RWPE2 (cell line): ENCODE data around the gene ALDH1L1.

Experiments used
- ATAC-seq: fragments of 200-7000 bp; cut with Tn5 transposase; 3 replicates; pipeline ENCODE4 v1.9.1; 2021; ENCODE audit warnings: low read depth
- DNase-seq: peaks from one replicate; pipeline ENCODE4 v3.0.0-alpha.2; 2020; ENCODE audit warnings: low spot score
- H3K27ac ChIP-seq: fragments of 450-650 bp; 2 replicates; pipeline ENCODE4 v1.5.1; 2017; ENCODE audit warnings: mild to moderate bottlenecking; ENCODE audit not compliant: poor library complexity, severe bottlenecking
- H3K27me3 ChIP-seq: fragments of 250-450 bp; sonication (Bioruptor Pico); 2 replicates; pipeline ENCODE4 v1.5.1; 2021; ENCODE audit warnings: mild to moderate bottlenecking, moderate library complexity; ENCODE audit not compliant: insufficient read depth, poor library complexity, severe bottlenecking
- H3K36me3 ChIP-seq: fragments of 250-450 bp; sonication (Bioruptor Pico); 2 replicates; pipeline ENCODE4 v1.5.1; 2020; ENCODE audit warnings: low read depth, mild to moderate bottlenecking, moderate library complexity
- H3K4me1 ChIP-seq: fragments of 250-450 bp; sonication (Bioruptor Pico); 2 replicates; pipeline ENCODE4 v1.5.1; 2021; ENCODE audit warnings: mild to moderate bottlenecking, moderate library complexity; ENCODE audit not compliant: insufficient read depth, poor library complexity, severe bottlenecking
- H3K4me3 ChIP-seq: fragments of 250-450 bp; sonication (Bioruptor Pico); 2 replicates; pipeline ENCODE4 v1.5.1; 2021; ENCODE audit warnings: mild to moderate bottlenecking, moderate library complexity; ENCODE audit not compliant: severe bottlenecking
- H3K9me3 ChIP-seq: fragments of 250-450 bp; sonication (Bioruptor Pico); 2 replicates; pipeline ENCODE4 v1.5.1; 2021; ENCODE audit warnings: mild to moderate bottlenecking, moderate library complexity; ENCODE audit not compliant: severe bottlenecking
- CTCF ChIP-seq: fragments of 450-650 bp; IDR thresholded peaks from one replicate; pipeline ENCODE4 v1.5.1; 2017; ENCODE audit warnings: mild to moderate bottlenecking, moderate library complexity; ENCODE audit not compliant: poor library complexity, severe bottlenecking

ALDH1L1 gene

GRCh38 chr3:126179825-126180476, 435 bp downstream of the ALDH1L1 start:
- no peak for DNase-seq
- Histone ChIP-seq H3K9me3 (no peaks in the 10 kb centered on the region), H3K4me3 (peak overlapping the region; percentile 31), H3K4me1 (peaks cover 5% of the 10 kb centered on the region), H3K36me3 (no peaks in the 10 kb centered on the region), H3K27me3 (peaks cover 4% of the 10 kb centered on the region), H3K27ac (no peak overlapping the region)
- peak; percentile 23 for ATAC-seq
- TF ChIP-seq CTCF: no peak

GRCh38 chr3:126170073-126170777, 10.2 kb downstream of the ALDH1L1 start:
- H3K27ac ChIP-seq: no peak overlapping the region
- ATAC-seq: no peak
- no peak overlapping the region for H3K4me3 ChIP-seq

GRCh38 chr3:126167566-126167965, 12.8 kb downstream of the ALDH1L1 start:
- ATAC-seq (no peak), DNase-seq (no peak)
- H3K4me3 ChIP-seq: no peak overlapping the region
- no peaks in the 10 kb centered on the region for H3K27me3 ChIP-seq
- H3K27ac ChIP-seq: no peak overlapping the region
- TF ChIP-seq CTCF: no peak
- no peaks in the 10 kb centered on the region for H3K9me3 ChIP-seq
- H3K36me3 ChIP-seq: no peaks in the 10 kb centered on the region
- peaks cover 14% of the 10 kb centered on the region for H3K4me1 ChIP-seq

More at GRCh38 chr3:126170073-126170777, 10.2 kb downstream of the ALDH1L1 start:
- Histone ChIP-seq H3K36me3 (no peaks in the 10 kb centered on the region), H3K27me3 (no peaks in the 10 kb centered on the region), H3K4me1 (peaks cover 14% of the 10 kb centered on the region), H3K9me3 (no peaks in the 10 kb centered on the region)
- no peak for DNase-seq
- no peak for TF ChIP-seq CTCF

- Histone ChIP-seq H3K4me1 (peaks cover 14% of the 10 kb centered on the region), H3K4me3 (no peak overlapping the region)
- no peak for ATAC-seq
Observed at GRCh38 chr3:126166009-126166408, 14.4 kb downstream of the ALDH1L1 start.

More at GRCh38 chr3:126166009-126166408, 14.4 kb downstream of the ALDH1L1 start:
- H3K27ac ChIP-seq: no peak overlapping the region
- H3K27me3 ChIP-seq: no peaks in the 10 kb centered on the region
- no peaks in the 10 kb centered on the region for H3K36me3 ChIP-seq
- no peak for TF ChIP-seq CTCF
- H3K9me3 ChIP-seq: no peaks in the 10 kb centered on the region
- no peak for DNase-seq
